ENCODE data around the gene TOX4. TPM values are rescaled to one million over a fixed set of nuclear protein-coding genes. Genes with fewer than 3 reads are reported as not detected.
"Not testable (repeated sequence)": the region's sequence is repeated elsewhere in the genome, so short reads cannot be mapped to it uniquely, and the experiment has no call there.

Gene TOX4
- total and polyA plus RNA-seq, 11 donors, result 16.2 to 100 (median 86.9) TPM

DNA sequence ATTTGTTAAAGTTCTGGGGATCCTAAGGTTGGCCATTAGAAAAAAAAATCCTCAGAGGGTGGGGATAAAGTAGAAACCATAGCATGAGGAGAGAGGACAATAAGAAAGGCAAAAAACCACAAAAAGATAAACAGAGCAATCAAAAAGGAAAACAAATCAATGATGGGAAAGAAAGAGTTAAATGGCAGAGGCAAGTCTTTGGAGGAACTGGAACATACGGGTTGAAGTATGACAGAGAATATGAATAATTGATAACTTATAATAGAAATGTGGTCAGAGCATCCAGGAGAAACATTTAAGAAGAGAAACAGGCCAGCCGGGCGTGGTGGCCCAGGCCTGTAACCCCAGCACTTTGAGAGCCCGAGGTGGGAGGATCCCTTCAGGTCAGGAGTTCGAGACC is 67.0 kb downstream of the TOX4 start:
- ATAC-seq (no peak), DNase-seq (no peak)
- WGBS, 4 donors, result 59 to 66% (median 61%) methylated on average over 5 of the region's 5 CpGs
- no peaks in the 10 kb centered on the region for H3K36me3 ChIP-seq
- H3K27ac ChIP-seq, result no peak overlapping the region
- no peaks in the 10 kb centered on the region for H3K9me3 ChIP-seq
- no peaks in the 10 kb centered on the region for H3K4me1 ChIP-seq
- TF ChIP-seq, protein P1, sequence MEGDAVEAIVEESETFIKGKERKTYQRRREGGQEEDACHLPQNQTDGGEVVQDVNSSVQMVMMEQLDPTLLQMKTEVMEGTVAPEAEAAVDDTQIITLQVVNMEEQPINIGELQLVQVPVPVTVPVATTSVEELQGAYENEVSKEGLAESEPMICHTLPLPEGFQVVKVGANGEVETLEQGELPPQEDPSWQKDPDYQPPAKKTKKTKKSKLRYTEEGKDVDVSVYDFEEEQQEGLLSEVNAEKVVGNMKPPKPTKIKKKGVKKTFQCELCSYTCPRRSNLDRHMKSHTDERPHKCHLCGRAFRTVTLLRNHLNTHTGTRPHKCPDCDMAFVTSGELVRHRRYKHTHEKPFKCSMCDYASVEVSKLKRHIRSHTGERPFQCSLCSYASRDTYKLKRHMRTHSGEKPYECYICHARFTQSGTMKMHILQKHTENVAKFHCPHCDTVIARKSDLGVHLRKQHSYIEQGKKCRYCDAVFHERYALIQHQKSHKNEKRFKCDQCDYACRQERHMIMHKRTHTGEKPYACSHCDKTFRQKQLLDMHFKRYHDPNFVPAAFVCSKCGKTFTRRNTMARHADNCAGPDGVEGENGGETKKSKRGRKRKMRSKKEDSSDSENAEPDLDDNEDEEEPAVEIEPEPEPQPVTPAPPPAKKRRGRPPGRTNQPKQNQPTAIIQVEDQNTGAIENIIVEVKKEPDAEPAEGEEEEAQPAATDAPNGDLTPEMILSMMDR (IDR thresholded peaks at IDR 0.05), result no peak
- TF ChIP-seq POLR2A (IDR thresholded peaks at IDR 0.05), result no peak
- intact Hi-C loops (cut with DNase I), result no loop called here
- H3K4me3 ChIP-seq, result no peak overlapping the region
- H3K27me3 ChIP-seq, result peaks cover 0 to 24% (median 5%) of the 10 kb centered on the region in 9 donors

DNA sequence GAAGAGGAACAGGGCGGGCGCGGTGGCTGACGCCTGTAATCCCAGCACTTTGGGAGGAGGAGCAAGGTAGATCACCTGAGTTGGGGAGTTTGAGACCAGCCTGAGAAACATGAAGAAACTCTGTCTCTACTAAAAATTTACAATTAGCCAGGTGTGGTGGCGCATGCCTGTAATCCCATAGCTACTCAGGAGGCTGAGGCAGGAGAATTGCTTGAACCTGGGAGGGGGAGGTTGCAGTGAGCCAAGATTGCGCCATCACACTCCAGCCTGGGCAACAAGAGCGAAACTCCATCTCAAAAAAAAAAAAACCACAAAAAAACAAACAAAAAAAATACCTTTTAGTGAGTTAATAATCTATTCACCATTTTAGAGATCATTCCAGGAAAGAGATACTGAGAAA is 67.6 kb downstream of the TOX4 start:
- not testable (repeated sequence) for H3K27ac ChIP-seq, H3K36me3 ChIP-seq
- 94 to 97% (median 95%) methylated on average over 7 of the region's 7 CpGs for WGBS, 4 donors

More for the DNA sequence above, 67.6 kb downstream of the TOX4 start:
- peaks cover 0 to 22% (median 0%) of the 10 kb centered on the region in 9 donors for H3K27me3 ChIP-seq
- H3K9me3 ChIP-seq; DNase-seq; intact Hi-C loops (cut with DNase I); H3K4me1 ChIP-seq; ATAC-seq; H3K4me3 ChIP-seq: not testable (repeated sequence)

Other genes with a start within 250 kb of the TOX4 start
- gene HNRNPC, start 207.8 kb upstream of the TOX4 start, total RNA-seq, result 100 to 1,000 TPM; 201 to 289 (median 249) TPM
- gene HNRNPC, start 207.8 kb upstream of the TOX4 start, polyA plus RNA-seq, result 100 to 1,000 TPM; 255 to 389 TPM
- gene RPGRIP1, start 197.1 kb upstream of the TOX4 start, total RNA-seq, result under 1 TPM in 8 of 9 donors, not detected in 1; 0.12 to 0.81 (median 0.41) TPM
- under 1 TPM; 0.14 to 0.23 TPM for gene RPGRIP1, start 197.1 kb upstream of the TOX4 start, polyA plus RNA-seq
- 10 to 100 TPM; 25.1 to 38.1 (median 29.6) TPM for gene SUPT16H, start 93.2 kb upstream of the TOX4 start, total RNA-seq
- gene SUPT16H, start 93.2 kb upstream of the TOX4 start, polyA plus RNA-seq, result 10 to 100 TPM; 19.5 to 42.3 TPM
- gene CHD8, start 21.1 kb upstream of the TOX4 start, total RNA-seq, result 10 to 100 TPM; 24.7 to 56.9 (median 42.3) TPM
- gene CHD8, start 21.1 kb upstream of the TOX4 start, polyA plus RNA-seq, result 10 to 100 TPM; 19.0 to 21.2 TPM
- gene RAB2B, start 236 bp upstream of the TOX4 start, total RNA-seq, result 10 to 100 TPM; 13.3 to 24.5 (median 17.2) TPM
- gene RAB2B, start 236 bp upstream of the TOX4 start, polyA plus RNA-seq, result 10 to 100 TPM in 1 of 2 donors, 1 to 10 TPM in 1; 7.0 to 12.6 TPM
- gene METTL3, start 34.1 kb downstream of the TOX4 start, total RNA-seq, result 10 to 100 TPM; 21.0 to 37.0 (median 25.2) TPM
- 10 to 100 TPM; 25.8 to 26.8 TPM for gene METTL3, start 34.1 kb downstream of the TOX4 start, polyA plus RNA-seq
- gene SALL2, start 49.2 kb downstream of the TOX4 start, total RNA-seq, result 1 to 10 TPM; 2.5 to 9.4 (median 3.9) TPM
- gene SALL2, start 49.2 kb downstream of the TOX4 start, polyA plus RNA-seq, result 1 to 10 TPM; 1.4 to 1.8 TPM
- under 1 TPM in 1 of 9 donors, not detected in 8; 0.18 TPM for gene OR10G3, start 102.9 kb downstream of the TOX4 start, total RNA-seq
- gene OR10G3, start 102.9 kb downstream of the TOX4 start, polyA plus RNA-seq, result not detected
- not detected for gene OR10G2, start 157.7 kb downstream of the TOX4 start, total RNA-seq
- gene OR10G2, start 157.7 kb downstream of the TOX4 start, polyA plus RNA-seq, result not detected
- not detected for gene OR4E2, start 176.6 kb downstream of the TOX4 start, total RNA-seq
- gene OR4E2, start 176.6 kb downstream of the TOX4 start, polyA plus RNA-seq, result not detected
- not detected for gene OR4E1, start 196.6 kb downstream of the TOX4 start, total RNA-seq
- gene OR4E1, start 196.6 kb downstream of the TOX4 start, polyA plus RNA-seq, result not detected